ACC112 (cell line): Measurements from ENCODE around the gene TPBGL.

ENCODE experiments used
- H2AFZ ChIP-seq: fragments of 200-600 bp; sonication (generic); one replicate; pipeline ENCODE4 v1.6.0; 2017; ENCODE audit warnings: antibody characterized with exemption, low read length; ENCODE audit not compliant: unreplicated experiment
- H3K27ac ChIP-seq: fragments of 200-600 bp; sonication (generic); 2 replicates; pipeline ENCODE4 v1.5.1; 2014; ENCODE audit warnings: low read depth, mild to moderate bottlenecking, antibody characterized with exemption, low read length, moderate library complexity
- H3K27me3 ChIP-seq: fragments of 200-600 bp; sonication (generic); 2 replicates; pipeline ENCODE4 v1.6.1; 2014; ENCODE audit warnings: mild to moderate bottlenecking, antibody characterized with exemption, low read length, moderate library complexity, mixed read lengths; ENCODE audit not compliant: insufficient read depth
- H3K36me3 ChIP-seq: fragments of 200-600 bp; sonication (generic); 2 replicates; pipeline ENCODE4 v1.6.1; 2016; ENCODE audit warnings: mild to moderate bottlenecking, antibody characterized with exemption, low read length, moderate library complexity, mixed read lengths; ENCODE audit not compliant: insufficient read depth
- H3K4me1 ChIP-seq: fragments of 200-600 bp; sonication (generic); one replicate; pipeline ENCODE4 v1.6.1; 2016; ENCODE audit warnings: low read length, mixed read lengths; ENCODE audit not compliant: insufficient read depth, unreplicated experiment, control insufficient read depth
- H3K4me3 ChIP-seq: fragments of 200-600 bp; sonication (generic); 2 replicates; pipeline ENCODE4 v1.5.1; 2014; ENCODE audit warnings: mild to moderate bottlenecking, low read depth, low read length
- H3K79me2 ChIP-seq: fragments of 200-600 bp; sonication (generic); one replicate; pipeline ENCODE4 v1.6.0; 2016; ENCODE audit warnings: low read length; ENCODE audit not compliant: control insufficient read depth, unreplicated experiment, insufficient read depth

Gene TPBGL

DNA sequence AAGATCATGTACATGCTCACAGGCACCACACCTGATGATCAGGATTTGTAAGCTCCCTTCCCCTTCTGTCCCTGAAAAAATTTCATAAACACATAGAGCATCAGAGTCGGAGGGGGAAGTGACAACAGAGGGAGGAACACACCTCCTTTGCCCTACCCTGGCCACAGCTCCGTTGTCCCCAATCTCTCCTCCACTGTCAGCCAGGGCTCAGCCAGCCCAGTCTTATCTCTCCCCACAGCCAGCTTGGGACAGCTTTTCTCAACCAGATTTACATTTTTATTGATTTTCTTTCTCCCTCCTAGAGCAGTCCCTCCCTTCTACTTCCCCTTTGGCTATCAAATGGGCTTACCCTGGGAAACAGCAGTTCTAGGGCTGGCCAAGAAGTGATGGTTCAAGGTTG is 32.1 kb upstream of the TPBGL start:
- H3K36me3 ChIP-seq = no peaks in the 10 kb centered on the region
- no peaks in the 10 kb centered on the region for H3K79me2 ChIP-seq
- peaks cover 67% of the 10 kb centered on the region for H3K27me3 ChIP-seq
- no peaks in the 10 kb centered on the region for H3K4me1 ChIP-seq
- no peak overlapping the region for H3K4me3 ChIP-seq
- H2AFZ ChIP-seq = no peak overlapping the region
- no peak overlapping the region for H3K27ac ChIP-seq

DNA sequence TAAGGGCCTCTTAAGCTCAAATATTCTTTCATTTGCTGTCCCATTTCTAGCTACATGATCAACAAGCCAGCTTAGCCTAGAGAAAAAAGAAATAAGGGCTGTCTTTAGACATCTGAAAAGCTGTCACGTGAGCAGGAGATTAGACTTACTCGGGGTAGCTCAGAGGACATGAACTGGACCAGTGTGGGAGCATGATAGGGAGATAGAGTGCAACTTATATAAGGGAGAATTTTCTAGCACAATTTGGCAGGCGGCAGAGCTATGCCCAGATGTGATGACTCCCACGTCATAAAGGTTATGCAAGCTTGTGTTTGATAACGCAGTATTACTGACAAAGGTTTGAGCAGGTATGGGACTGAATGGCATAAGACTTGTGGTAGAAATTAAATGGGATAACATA is 28.2 kb upstream of the TPBGL start:
- Histone ChIP-seq H3K79me2 (no peaks in the 10 kb centered on the region), H3K4me1 (no peaks in the 10 kb centered on the region), H3K27me3 (peaks cover 83% of the 10 kb centered on the region), H3K36me3 (no peaks in the 10 kb centered on the region), H2AFZ (no peak overlapping the region), H3K27ac (no peak overlapping the region), H3K4me3 (no peak overlapping the region)

DNA sequence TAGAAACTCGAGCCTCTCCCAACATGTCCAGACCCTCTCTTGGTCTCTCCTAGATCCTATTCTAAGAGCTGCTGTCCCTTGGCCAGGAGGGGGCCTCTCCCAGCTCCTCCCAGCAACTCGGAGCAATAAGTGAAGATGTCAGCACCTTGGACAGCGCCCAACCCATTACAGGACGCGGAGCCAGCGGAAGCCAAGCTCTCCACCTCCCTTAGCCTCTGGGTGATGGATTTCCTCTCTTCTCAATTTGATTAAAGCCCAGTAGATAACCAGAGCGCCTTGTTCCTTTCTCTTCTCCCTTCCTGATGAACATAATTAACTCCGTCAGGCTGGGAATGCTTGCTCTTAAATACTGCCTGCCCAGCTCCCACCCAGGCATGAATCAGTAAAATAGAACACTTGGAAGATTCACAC is 26.2 kb upstream of the TPBGL start:
- peaks cover 82% of the 10 kb centered on the region for H3K27me3 ChIP-seq
- no peak overlapping the region for H3K4me3 ChIP-seq
- no peak overlapping the region for H3K27ac ChIP-seq
- H3K36me3 ChIP-seq = no peaks in the 10 kb centered on the region
- H2AFZ ChIP-seq = no peak overlapping the region
- no peaks in the 10 kb centered on the region for H3K4me1 ChIP-seq
- H3K79me2 ChIP-seq = no peaks in the 10 kb centered on the region

DNA sequence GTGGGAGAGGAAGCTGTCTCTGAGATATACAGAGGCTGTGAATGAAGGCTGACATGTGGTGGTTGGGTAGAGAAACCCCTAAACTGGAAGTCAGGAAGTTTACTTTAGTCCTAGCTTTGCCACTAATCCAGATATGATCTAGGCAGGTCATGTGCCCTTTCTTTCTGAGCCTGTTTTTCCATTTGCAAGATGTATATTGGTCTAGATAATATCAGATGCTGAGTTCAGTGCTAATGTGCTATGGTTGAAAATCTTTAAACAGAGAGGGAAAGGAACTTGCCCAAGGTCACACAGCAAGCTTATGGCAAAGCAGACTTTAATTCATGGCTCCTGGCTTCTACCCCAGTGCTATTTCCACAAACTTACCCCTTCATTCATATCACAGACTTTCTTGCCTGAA is 25.7 kb upstream of the TPBGL start:
- no peaks in the 10 kb centered on the region for H3K79me2 ChIP-seq

DNA sequence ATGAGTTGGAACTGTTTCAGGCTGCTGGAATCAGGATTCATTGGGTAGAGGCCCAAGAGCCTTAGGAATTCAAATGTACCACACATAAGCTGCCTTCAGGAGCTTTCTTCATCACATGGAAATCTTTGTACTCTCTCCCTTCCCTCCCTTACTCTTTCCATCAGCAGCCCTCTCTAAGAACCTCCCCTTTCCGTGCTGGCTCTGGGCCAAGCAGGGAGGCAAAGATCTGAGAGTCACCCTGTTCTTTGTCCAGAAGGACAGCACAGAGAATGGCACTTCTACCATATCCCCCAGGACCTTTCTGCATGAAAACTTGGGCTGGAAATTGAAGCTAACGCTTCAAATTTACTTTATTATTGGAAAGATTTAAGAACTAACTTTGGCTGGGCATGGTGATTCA is 20.7 kb upstream of the TPBGL start:
- H3K27me3 ChIP-seq = peaks cover 57% of the 10 kb centered on the region
- no peak overlapping the region for H2AFZ ChIP-seq
- H3K27ac ChIP-seq = no peak overlapping the region
- H3K36me3 ChIP-seq = no peaks in the 10 kb centered on the region
- H3K4me1 ChIP-seq = no peaks in the 10 kb centered on the region
- H3K79me2 ChIP-seq = no peaks in the 10 kb centered on the region
- H3K4me3 ChIP-seq = no peak overlapping the region

More for the DNA sequence above, 25.7 kb upstream of the TPBGL start:
- Histone ChIP-seq H3K4me1 (no peaks in the 10 kb centered on the region), H2AFZ (no peak overlapping the region), H3K27me3 (peaks cover 80% of the 10 kb centered on the region), H3K36me3 (no peaks in the 10 kb centered on the region), H3K4me3 (no peak overlapping the region), H3K27ac (no peak overlapping the region)

DNA sequence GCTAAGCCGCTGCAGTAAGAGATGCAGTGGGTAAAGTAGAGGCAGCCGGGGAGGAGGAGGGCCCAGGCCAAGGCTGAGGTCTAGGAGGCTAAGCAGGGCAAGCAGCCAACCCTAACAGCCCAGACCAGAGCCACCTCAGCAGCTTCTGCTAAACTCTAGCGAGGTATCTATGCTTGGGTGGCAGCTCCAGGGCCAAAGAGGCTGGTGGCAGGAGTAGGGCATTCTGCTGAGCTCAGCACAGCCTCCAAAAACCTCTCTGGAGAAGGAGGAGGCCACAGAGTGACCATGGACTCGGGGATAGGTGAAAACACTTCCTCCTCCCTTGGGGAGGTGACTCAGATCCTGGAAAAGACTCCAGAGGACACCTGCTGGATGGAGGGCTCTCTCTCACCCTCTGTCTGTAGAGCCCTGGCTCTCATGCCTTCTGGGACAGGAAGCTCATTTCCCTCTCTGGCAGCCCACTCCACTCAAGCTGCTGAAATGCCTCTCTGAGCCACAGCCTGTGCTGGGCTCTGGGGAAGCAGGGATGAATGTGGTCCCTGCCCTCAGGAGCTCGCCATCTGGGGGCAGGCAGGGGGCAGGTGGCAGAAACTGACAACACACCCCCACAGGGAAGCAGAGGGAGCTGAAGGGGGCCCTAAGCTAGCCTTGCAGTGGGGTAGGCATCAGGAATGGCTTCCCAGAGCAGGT is 16.5 kb upstream of the TPBGL start:
- Histone ChIP-seq H3K27me3 (peaks cover 29% of the 10 kb centered on the region), H3K27ac (no peak overlapping the region), H3K36me3 (no peaks in the 10 kb centered on the region), H3K4me1 (no peaks in the 10 kb centered on the region), H3K4me3 (no peak overlapping the region), H2AFZ (no peak overlapping the region), H3K79me2 (no peaks in the 10 kb centered on the region)

DNA sequence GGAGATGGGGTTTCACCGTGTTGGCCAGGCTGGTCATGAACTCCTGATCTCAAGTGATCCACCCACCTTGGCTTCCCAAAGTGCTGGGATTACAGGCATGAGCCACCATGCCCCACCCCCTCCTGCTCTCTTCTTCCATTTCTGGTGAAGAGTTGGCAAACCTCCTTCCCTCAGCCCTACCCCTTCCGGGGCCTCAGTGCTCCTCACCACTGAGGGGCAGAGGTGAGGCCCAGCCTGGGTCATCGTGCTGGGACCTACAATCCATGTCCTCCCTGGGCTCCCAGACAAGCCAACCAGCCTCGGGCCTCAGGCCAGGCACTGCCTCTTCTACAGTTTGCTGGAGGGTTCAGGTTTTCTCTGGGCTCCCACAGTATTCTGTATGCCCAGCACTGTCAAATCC is 14.8 kb upstream of the TPBGL start:
- Histone ChIP-seq H3K27ac (no peak overlapping the region), H3K4me1 (no peaks in the 10 kb centered on the region), H3K4me3 (no peak overlapping the region), H2AFZ (no peak overlapping the region), H3K79me2 (no peaks in the 10 kb centered on the region), H3K36me3 (no peaks in the 10 kb centered on the region), H3K27me3 (peaks cover 26% of the 10 kb centered on the region)

DNA sequence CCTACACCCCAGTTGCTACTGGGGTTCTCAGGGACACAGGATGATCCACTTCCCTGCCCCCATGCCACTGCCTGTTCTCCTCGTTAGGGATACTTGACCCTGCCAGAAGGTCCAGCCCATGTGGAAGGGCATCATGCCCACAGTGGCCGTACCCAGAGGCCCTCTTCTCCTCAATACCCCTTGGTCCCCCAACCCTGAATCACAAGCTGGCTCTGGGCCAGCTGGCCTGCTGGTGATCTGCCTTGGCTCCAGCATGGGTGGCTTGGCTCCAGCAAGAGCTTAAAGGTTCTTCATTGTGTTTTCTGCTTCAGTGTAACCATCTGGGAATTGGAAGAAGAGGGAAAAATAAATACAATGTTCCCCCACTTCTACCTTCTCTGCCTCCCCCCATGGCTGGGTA is 11.1 kb upstream of the TPBGL start:
- Histone ChIP-seq H3K36me3 (no peaks in the 10 kb centered on the region), H3K4me3 (no peak overlapping the region), H2AFZ (no peak overlapping the region), H3K4me1 (no peaks in the 10 kb centered on the region), H3K27me3 (peaks cover 42% of the 10 kb centered on the region), H3K79me2 (no peaks in the 10 kb centered on the region), H3K27ac (no peak overlapping the region)

DNA sequence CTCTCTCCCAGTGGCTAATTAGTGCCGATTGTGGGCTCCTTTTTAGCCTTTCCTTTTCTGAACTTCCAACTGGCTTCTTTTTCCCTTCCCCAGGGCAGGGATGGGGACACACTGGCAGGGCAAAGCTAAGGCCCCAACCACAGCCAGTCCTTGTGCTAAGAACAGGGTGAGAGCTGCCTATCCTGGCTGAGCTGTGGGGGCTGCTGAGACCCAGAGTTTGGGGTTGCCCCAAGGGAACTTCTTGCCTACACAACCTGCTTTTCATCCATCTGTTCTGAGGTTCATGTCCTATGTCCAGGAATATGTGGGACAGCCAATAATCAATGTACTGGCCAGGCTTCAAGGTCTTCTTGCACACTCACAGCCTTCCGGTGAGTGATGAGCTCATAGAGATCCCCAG is 10.0 kb upstream of the TPBGL start:
- no peak overlapping the region for H2AFZ ChIP-seq
- H3K36me3 ChIP-seq = no peaks in the 10 kb centered on the region
- peaks cover 52% of the 10 kb centered on the region for H3K27me3 ChIP-seq
- H3K27ac ChIP-seq = no peak overlapping the region
- no peaks in the 10 kb centered on the region for H3K79me2 ChIP-seq
- H3K4me1 ChIP-seq = no peaks in the 10 kb centered on the region
- H3K4me3 ChIP-seq = no peak overlapping the region

DNA sequence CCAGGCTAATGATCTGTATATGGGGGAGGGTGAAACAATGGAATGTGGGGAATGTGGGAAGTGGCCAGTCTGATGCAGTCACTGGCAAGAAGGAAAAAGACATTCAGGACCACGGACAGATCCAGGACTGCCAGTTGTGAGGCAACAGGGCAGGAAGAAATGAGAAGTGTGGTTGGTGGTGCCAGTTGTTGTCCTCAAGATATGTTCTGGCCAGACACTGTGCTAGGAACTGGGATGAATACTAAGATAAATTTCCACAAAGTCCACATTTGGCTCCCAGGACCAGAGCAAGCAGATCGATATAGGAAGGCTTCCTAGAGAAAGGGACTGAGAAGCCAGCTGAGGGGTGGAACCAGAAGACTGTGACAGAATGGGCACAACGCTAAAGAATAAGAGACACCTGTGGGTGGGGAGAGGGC is 6.8 kb upstream of the TPBGL start:
- H3K4me3 ChIP-seq = no peak overlapping the region
- H3K36me3 ChIP-seq = no peaks in the 10 kb centered on the region
- H3K79me2 ChIP-seq = no peaks in the 10 kb centered on the region
- H2AFZ ChIP-seq = no peak overlapping the region
- H3K4me1 ChIP-seq = no peaks in the 10 kb centered on the region
- H3K27me3 ChIP-seq = peaks cover 65% of the 10 kb centered on the region
- H3K27ac ChIP-seq = no peak overlapping the region

DNA sequence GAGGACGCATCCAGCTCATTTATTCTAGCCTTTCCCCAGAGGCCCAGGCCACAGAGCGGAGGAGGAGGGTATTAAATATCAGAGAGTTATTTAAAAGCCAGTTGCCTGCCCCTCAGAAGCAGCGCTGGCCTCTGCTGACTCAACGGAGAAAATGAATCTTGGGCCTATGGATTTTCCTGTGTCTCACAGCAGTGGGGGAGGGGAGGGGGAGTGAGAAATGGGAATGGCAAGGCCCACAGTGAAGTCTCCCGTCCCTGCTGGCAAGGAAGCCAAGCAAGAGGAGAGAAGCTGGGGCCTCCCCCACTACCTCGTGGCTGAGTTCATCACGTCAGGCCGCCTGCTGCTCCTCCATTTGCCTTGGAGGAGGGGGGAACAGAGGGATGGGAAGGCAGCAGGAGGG is 4.5 kb upstream of the TPBGL start:
- no peaks in the 10 kb centered on the region for H3K36me3 ChIP-seq
- peaks cover 78% of the 10 kb centered on the region for H3K27me3 ChIP-seq
- no peaks in the 10 kb centered on the region for H3K4me1 ChIP-seq
- no peaks in the 10 kb centered on the region for H3K79me2 ChIP-seq
- H3K4me3 ChIP-seq = no peak overlapping the region
- H3K27ac ChIP-seq = no peak overlapping the region
- H2AFZ ChIP-seq = no peak overlapping the region
